ENCODE measurements around the gene CA10.

DNA sequence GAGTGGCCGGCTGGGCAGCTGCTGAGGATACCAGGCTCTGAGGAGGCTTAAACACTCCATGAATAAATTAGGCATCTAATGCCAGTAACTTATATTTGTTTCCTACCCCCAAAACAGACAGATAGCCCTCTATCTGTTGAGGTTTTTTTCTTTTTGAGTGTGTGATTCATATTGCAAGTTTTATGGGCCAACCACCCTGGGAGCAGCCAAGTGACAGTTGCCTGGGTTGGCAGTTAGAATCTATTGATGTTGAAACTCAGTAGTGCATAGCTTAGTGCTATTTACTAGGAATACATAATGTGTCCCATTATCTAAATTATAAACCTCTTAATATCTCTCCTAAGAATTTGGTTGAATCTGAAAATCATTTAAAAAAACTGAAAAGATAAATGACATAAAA is 397.4 kb downstream of the CA10 start:
- TF ChIP-seq TAF1 (IDR thresholded peaks at IDR 0.05; ENCODE audit: borderline replicate concordance, low read depth, low read length) (no peak), POLR2AphosphoS5 (IDR thresholded peaks at IDR 0.05; ENCODE audit: low read depth, low read length) (no peak), POLR2A (IDR thresholded peaks at IDR 0.05; ENCODE audit: low read depth, low read length) (no peak)
